GM23248 (cell line): ENCODE measurements around the gene PIGN. TPM values are rescaled to one million over a fixed set of nuclear protein-coding genes. Genes with fewer than 3 reads are reported as not detected.
A peak's percentile ranks its signal among the peaks of the same experiment; 100 is the strongest.
"Not testable (repeated sequence)": the region's sequence is repeated elsewhere in the genome, so short reads cannot be mapped to it uniquely, and the experiment has no call there.

Experiments
- DNase-seq: peaks from one replicate; pipeline ENCODE4 v3.0.0-alpha.2; 2015
- H2AFZ ChIP-seq: fragments of 200-600 bp; sonication (generic); 2 replicates; pipeline ENCODE4 v1.6.1; 2016; ENCODE audit warnings: antibody characterized with exemption
- H3F3A ChIP-seq: fragments of 200-600 bp; sonication (generic); 2 replicates; pipeline ENCODE4 v1.6.1; 2016; ENCODE audit warnings: mild to moderate bottlenecking, antibody characterized with exemption, mixed run types; ENCODE audit not compliant: insufficient read depth
- H3K27ac ChIP-seq: fragments of 200-600 bp; sonication (generic); 2 replicates; pipeline ENCODE4 v1.5.1; 2016; ENCODE audit warnings: mild to moderate bottlenecking
- H3K27me3 ChIP-seq: fragments of 200-600 bp; sonication (generic); replicated peaks from 2 replicates; pipeline ENCODE4 v1.6.1; 2016; ENCODE audit warnings: mild to moderate bottlenecking; ENCODE audit not compliant: insufficient read depth
- H3K36me3 ChIP-seq: fragments of 200-600 bp; sonication (generic); 2 replicates; pipeline ENCODE4 v1.6.1; 2016; ENCODE audit warnings: low read depth, mild to moderate bottlenecking
- H3K4me1 ChIP-seq: fragments of 200-600 bp; sonication (generic); 2 replicates; pipeline ENCODE4 v1.6.1; 2016; ENCODE audit warnings: mild to moderate bottlenecking; ENCODE audit not compliant: insufficient read depth
- H3K4me2 ChIP-seq: fragments of 200-600 bp; sonication (generic); one replicate; pipeline ENCODE4 v1.6.1; 2016; ENCODE audit warnings: mild to moderate bottlenecking; ENCODE audit not compliant: unreplicated experiment
- H3K4me3 ChIP-seq: fragments of 200-600 bp; sonication (generic); 2 replicates; pipeline ENCODE4 v1.5.1; 2016; ENCODE audit warnings: mild to moderate bottlenecking
- H3K79me2 ChIP-seq: fragments of 200-600 bp; sonication (generic); 2 replicates; pipeline ENCODE4 v1.6.1; 2016; ENCODE audit warnings: mild to moderate bottlenecking; ENCODE audit not compliant: insufficient read depth
- H3K9ac ChIP-seq: fragments of 200-600 bp; sonication (generic); 2 replicates; pipeline ENCODE4 v1.6.1; 2016; ENCODE audit warnings: mild to moderate bottlenecking
- H3K9me2 ChIP-seq: fragments of 200-600 bp; sonication (generic); 2 replicates; pipeline ENCODE4 v1.6.1; 2016; ENCODE audit warnings: mixed run types, mild to moderate bottlenecking, moderate library complexity; ENCODE audit not compliant: insufficient read depth
- H3K9me3 ChIP-seq: fragments of 200-600 bp; sonication (generic); one replicate; pipeline ENCODE4 v1.6.1; 2017; ENCODE audit warnings: low read depth
- H4K20me1 ChIP-seq: fragments of 200-600 bp; sonication (generic); 2 replicates; pipeline ENCODE4 v1.6.0; 2016; ENCODE audit not compliant: insufficient read depth
- EZH2 ChIP-seq: fragments of 200-600 bp; sonication (generic); IDR thresholded peaks from 2 replicates; pipeline ENCODE4 v1.6.1; 2018; ENCODE audit warnings: antibody characterized with exemption, mild to moderate bottlenecking; ENCODE audit not compliant: insufficient read depth, poor library complexity, severe bottlenecking
- EZH2phosphoT487 ChIP-seq: fragments of 200-600 bp; sonication (generic); IDR thresholded peaks from 2 replicates; pipeline ENCODE4 v1.6.1; 2018; ENCODE audit warnings: antibody characterized with exemption, moderate library complexity, mild to moderate bottlenecking, low read depth; ENCODE audit not compliant: insufficient read depth
- WGBS, 2 experiments: methylation state at CpG; one replicate each; pipeline ENCODE4 v1.1.6; 2015 to 2017; ENCODE audit warnings: low lambda C conversion rate in 2 of 2, low coverage in 1 of 2; ENCODE audit errors: missing lambda C conversion rate in 2 of 2; 5-methylcytosine and 5-hydroxymethylcytosine counted together
- in situ Hi-C: fragments of 300-500 bp; cut with MboI; formaldehyde crosslinking; loops from 2 replicates; pipeline ENCODE4 v1.15.0; 2020
- polyA plus RNA-seq: library from polyadenylated mRNA; unstranded; fragments of >200 nt; fragmentation: Nextera tagmentation; extraction: Ambion mirVana; gene quantifications from 2 replicates; pipeline ENCODE4 v1.2.1, GENCODE V29; 2016
- total RNA-seq: library from RNA; depleted of rRNA; stranded (reverse); fragments of >200 nt; shearing (Covaris generic); gene quantifications from 2 replicates; pipeline ENCODE4 v1.2.3, GENCODE V29; 2014

The PIGN gene
- total and polyA plus RNA-seq, 2 experiments from 2014 or later: 16.0 to 27.2 TPM

DNA sequence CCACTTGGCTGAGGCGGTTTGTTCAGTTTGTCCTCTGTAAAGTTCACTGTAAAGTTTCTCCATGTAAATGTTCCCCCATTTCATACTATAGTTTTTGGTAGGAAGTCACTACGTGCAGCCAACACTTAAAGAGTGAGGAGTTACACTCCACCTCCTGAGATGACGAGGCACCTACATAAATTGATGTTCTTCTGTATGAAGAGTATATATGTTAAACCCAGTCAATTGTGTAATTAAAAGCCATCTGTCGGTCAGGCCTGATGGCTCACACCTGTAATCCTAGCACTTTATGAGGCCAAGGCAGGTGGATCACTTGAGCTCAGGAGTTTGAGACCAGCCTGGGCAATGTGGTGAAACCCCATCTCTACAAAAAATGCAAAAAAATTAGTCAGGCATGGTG, 7.6 kb downstream of the PIGN start:
- H3F3A ChIP-seq: no peaks in the 10 kb centered on the region
- no peak overlapping the region for H3K4me2 ChIP-seq
- no peaks in the 10 kb centered on the region for H3K9me2 ChIP-seq
- H3K4me3 ChIP-seq: no peak overlapping the region
- no peaks in the 10 kb centered on the region for H3K9me3 ChIP-seq
- no peak overlapping the region for H3K27ac ChIP-seq
- no peak overlapping the region for H3K9ac ChIP-seq
- in situ Hi-C loops: loop anchor here (25.0 kb wide), 1 partner anchor 383 kb away; no protein-coding TSS in a partner anchor
- TF ChIP-seq EZH2 (no peak), EZH2phosphoT487 (no peak)
- no peak for DNase-seq
- no peak overlapping the region for H2AFZ ChIP-seq
- no peaks in the 10 kb centered on the region for H3K27me3 ChIP-seq
- H3K4me1 ChIP-seq: no peaks in the 10 kb centered on the region
- H4K20me1 ChIP-seq: no peaks in the 10 kb centered on the region
- WGBS, 2 experiments: 97 to 98% methylated on average over 4 of the region's 4 CpGs
- H3K36me3 ChIP-seq: no peaks in the 10 kb centered on the region
- 0 out of 2 replicates have a peak, but pooled peaks cover 13% of the 10 kb centered on the region for H3K79me2 ChIP-seq

- WGBS, 2 experiments: 78 to 84% methylated on average over 3 of the region's 3 CpGs
- 0 out of 2 replicates have a peak, but pooled peaks cover 2% of the 10 kb centered on the region for H3K79me2 ChIP-seq
- no peaks in the 10 kb centered on the region for H3K9me3 ChIP-seq
- H2AFZ ChIP-seq: no peak overlapping the region
- H4K20me1 ChIP-seq: no peaks in the 10 kb centered on the region
- no peak overlapping the region for H3K27ac ChIP-seq
- H3K4me1 ChIP-seq: no peaks in the 10 kb centered on the region
- peaks cover 2% of the 10 kb centered on the region; the same call in 1 of the 2 replicates for H3K36me3 ChIP-seq
- no peaks in the 10 kb centered on the region for H3K27me3 ChIP-seq
- no peak overlapping the region for H3K9ac ChIP-seq
- H3F3A ChIP-seq: no peaks in the 10 kb centered on the region
- H3K4me2 ChIP-seq: no peak overlapping the region
- no peak overlapping the region for H3K4me3 ChIP-seq
- TF ChIP-seq EZH2: no peak
- no peak for TF ChIP-seq EZH2phosphoT487
- no peaks in the 10 kb centered on the region for H3K9me2 ChIP-seq
- DNase-seq: no peak
- in situ Hi-C loops: loop anchor here (25.0 kb wide), 1 partner anchor 385 kb away; no protein-coding TSS in a partner anchor
Measured at GRCh38 chr18:62177271-62177670, 9.6 kb downstream of the PIGN start.

- TF ChIP-seq EZH2phosphoT487 (no peak), EZH2 (no peak)
- peak; percentile 11 for DNase-seq
- H2AFZ ChIP-seq: no peak overlapping the region
- H3K4me3 ChIP-seq: no peak overlapping the region
- H3K27me3 ChIP-seq: no peaks in the 10 kb centered on the region
- no peak overlapping the region for H3K27ac ChIP-seq
- WGBS, 2 experiments: 71 to 75% methylated on average over 3 of the region's 3 CpGs
- H3K9ac ChIP-seq: no peak overlapping the region
- in situ Hi-C loops: loop anchor here (25.0 kb wide), 1 partner anchor 387 kb away; no protein-coding TSS in a partner anchor
- H3K9me3 ChIP-seq: no peaks in the 10 kb centered on the region
- peaks cover 7% of the 10 kb centered on the region; the same call in 1 of the 2 replicates for H3K36me3 ChIP-seq
- no peaks in the 10 kb centered on the region for H3K4me1 ChIP-seq
- H4K20me1 ChIP-seq: no peaks in the 10 kb centered on the region
- no peaks in the 10 kb centered on the region for H3F3A ChIP-seq
- no peaks in the 10 kb centered on the region for H3K79me2 ChIP-seq
- H3K9me2 ChIP-seq: no peaks in the 10 kb centered on the region
- H3K4me2 ChIP-seq: no peak overlapping the region
Measured at GRCh38 chr18:62175521-62175920, 11.3 kb downstream of the PIGN start.

GRCh38 chr18:62172298-62172697, 14.6 kb downstream of the PIGN start:
- Histone ChIP-seq H2AFZ (no peak overlapping the region), H3K4me2 (no peak overlapping the region), H3K4me1 (no peaks in the 10 kb centered on the region), H3K36me3 (peaks cover 7% of the 10 kb centered on the region; the same call in 1 of the 2 replicates), H3K4me3 (no peak overlapping the region), H3K9me2 (no peaks in the 10 kb centered on the region), H3K27me3 (no peaks in the 10 kb centered on the region), H4K20me1 (no peaks in the 10 kb centered on the region), H3K9me3 (no peaks in the 10 kb centered on the region), H3K27ac (no peak overlapping the region), H3F3A (no peaks in the 10 kb centered on the region), H3K79me2 (no peaks in the 10 kb centered on the region), H3K9ac (no peak overlapping the region)
- no peak for DNase-seq
- in situ Hi-C loops: no loop called here
- TF ChIP-seq EZH2phosphoT487: no peak
- no peak for TF ChIP-seq EZH2

DNA sequence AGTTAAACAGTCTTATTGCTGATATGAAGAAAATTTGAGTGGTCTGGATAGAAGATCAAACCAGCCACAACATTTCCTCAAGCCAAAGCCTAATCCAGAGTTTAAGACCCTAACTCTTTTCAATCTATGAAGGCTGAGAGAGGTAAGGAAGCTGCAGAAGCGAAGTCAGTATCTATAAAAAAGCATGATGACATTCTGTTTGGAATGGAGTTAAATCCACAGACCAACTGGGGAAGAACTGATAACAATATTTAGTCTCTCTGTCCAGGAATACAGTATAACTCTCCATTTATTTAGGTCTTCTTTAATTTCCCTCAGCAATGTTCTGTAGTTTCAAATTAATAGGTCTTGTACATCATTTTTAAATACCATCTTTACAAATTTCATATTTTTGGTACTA, 16.0 kb downstream of the PIGN start:
- Histone ChIP-seq H3K79me2 (no peaks in the 10 kb centered on the region), H3F3A (no peaks in the 10 kb centered on the region), H3K4me1 (no peaks in the 10 kb centered on the region), H3K27me3 (no peaks in the 10 kb centered on the region), H3K27ac (no peak overlapping the region), H3K4me3 (no peak overlapping the region), H3K9me2 (no peaks in the 10 kb centered on the region), H2AFZ (no peak overlapping the region), H3K4me2 (no peak overlapping the region), H3K9ac (no peak overlapping the region), H3K36me3 (peaks cover 7% of the 10 kb centered on the region; the same call in 1 of the 2 replicates), H3K9me3 (no peaks in the 10 kb centered on the region), H4K20me1 (no peaks in the 10 kb centered on the region)
- TF ChIP-seq EZH2phosphoT487 (no peak), EZH2 (no peak)
- in situ Hi-C loops: no loop called here
- no peak for DNase-seq
- 91 to 92% methylated on average over 1 of the region's 1 CpG for WGBS, 2 experiments

DNA sequence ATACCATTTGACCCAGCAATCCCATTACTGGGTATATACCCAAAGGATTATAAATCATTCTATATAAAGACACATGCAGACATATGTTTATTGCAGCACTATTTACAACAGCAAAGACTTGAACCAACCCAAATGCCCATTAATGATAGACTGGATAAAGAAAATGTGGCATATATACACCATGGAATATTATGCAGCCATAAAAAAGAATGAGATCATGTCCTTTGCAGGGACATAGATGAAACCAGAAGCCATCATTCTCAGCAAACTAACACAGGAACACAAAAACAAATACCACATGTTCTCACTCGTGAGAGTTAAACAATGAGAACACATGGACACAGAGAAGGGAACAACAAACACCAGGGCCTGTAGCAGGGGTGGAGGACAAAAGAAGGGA, 20.3 kb downstream of the PIGN start:
- H3K9me2 ChIP-seq, H3K27ac ChIP-seq, H3K27me3 ChIP-seq, H3F3A ChIP-seq, H3K36me3 ChIP-seq, H2AFZ ChIP-seq, H3K9me3 ChIP-seq, DNase-seq, H4K20me1 ChIP-seq, H3K4me2 ChIP-seq, H3K9ac ChIP-seq, H3K79me2 ChIP-seq, H3K4me1 ChIP-seq, H3K4me3 ChIP-seq, in situ Hi-C loops: not testable (repeated sequence)
- 96% methylated on average over 1 of the region's 1 CpG for WGBS, 2 experiments
